Hematopoietic multipotent progenitor cell treated with erythropoietin and hydrocortisone succinate and interleukin-3 and kit ligand, for 6 days (in vitro differentiated cells): Measurements from ENCODE around the gene DHPS.
"Not testable (repeated sequence)": the region's sequence is repeated elsewhere in the genome, so short reads cannot be mapped to it uniquely, and the experiment has no call there.

Experiments
- DNase-seq: peaks from one replicate; pipeline ENCODE4 v3.0.0-alpha.2; 2015

The DHPS gene

GRCh38 chr19:12705169-12705568, 23.5 kb upstream of the DHPS start:
- no peak for DNase-seq

- peak; percentile 88 for DNase-seq
These were observed 21.4 kb upstream of the DHPS start for GRCh38 chr19:12703046-12703445.

GRCh38 chr19:12701596-12702282, 20.1 kb upstream of the DHPS start:
- no peak for DNase-seq

GRCh38 chr19:12698138-12698537, 16.5 kb upstream of the DHPS start:
- DNase-seq = no peak

GRCh38 chr19:12697425-12697824, 15.7 kb upstream of the DHPS start:
- not testable (repeated sequence) for DNase-seq

GRCh38 chr19:12696366-12697335, 15.0 kb upstream of the DHPS start, which contains the start of gene FBXW9:
FBXW9 (minus strand) TSS chr19:12696631; CDS start chr19:12696581, 50 bp downstream.
- DNase-seq = peak; percentile 96

- peak; percentile 28 for DNase-seq
These were observed 14.3 kb upstream of the DHPS start for GRCh38 chr19:12695997-12696365.

GRCh38 chr19:12695514-12695913, 13.8 kb upstream of the DHPS start:
- DNase-seq = no peak

- DNase-seq = no peak
These were observed 13.4 kb upstream of the DHPS start for GRCh38 chr19:12695096-12695495.

GRCh38 chr19:12694641-12695040, 13.0 kb upstream of the DHPS start:
- no peak for DNase-seq

- no peak for DNase-seq
These were observed 11.3 kb upstream of the DHPS start for GRCh38 chr19:12692960-12693359.

- peak; percentile 67 for DNase-seq
These were observed 8.0 kb upstream of the DHPS start for GRCh38 chr19:12689581-12690216.

GRCh38 chr19:12689012-12689411, 7.3 kb upstream of the DHPS start:
- DNase-seq = no peak

- DNase-seq = no peak
These were observed 6.0 kb upstream of the DHPS start, which contains the start of gene GNG14 for GRCh38 chr19:12687496-12688196. GNG14 (plus strand) TSS chr19:12687998; CDS start chr19:12688049, 51 bp downstream.

GRCh38 chr19:12685831-12686230, 4.2 kb upstream of the DHPS start:
- DNase-seq = no peak

- DNase-seq = no peak
These were observed 1.6 kb downstream of the DHPS start for GRCh38 chr19:12680034-12680433.

GRCh38 chr19:12678039-12678438, 3.6 kb downstream of the DHPS start:
- not testable (repeated sequence) for DNase-seq

- DNase-seq = peak; percentile 4
These were observed 4.8 kb downstream of the DHPS start for GRCh38 chr19:12676928-12677327.

- DNase-seq = peak; percentile 92
These were observed 5.3 kb downstream of the DHPS start for GRCh38 chr19:12676384-12676792.

- DNase-seq = no peak
These were observed 5.7 kb downstream of the DHPS start for GRCh38 chr19:12675940-12676339.

- DNase-seq = no peak
These were observed 6.3 kb downstream of the DHPS start for GRCh38 chr19:12675399-12675798.

GRCh38 chr19:12672744-12673143, 8.9 kb downstream of the DHPS start:
- DNase-seq = no peak
